ENCODE results near the gene RCAN1. TPM values are rescaled to one million over a fixed set of nuclear protein-coding genes. Genes with fewer than 3 reads are reported as not detected.
"Not testable (repeated sequence)": the region's sequence is repeated elsewhere in the genome, so short reads cannot be mapped to it uniquely, and the experiment has no call there.

Gene RCAN1
- polyA plus RNA-seq, 1 donor: 41.1 TPM

DNA sequence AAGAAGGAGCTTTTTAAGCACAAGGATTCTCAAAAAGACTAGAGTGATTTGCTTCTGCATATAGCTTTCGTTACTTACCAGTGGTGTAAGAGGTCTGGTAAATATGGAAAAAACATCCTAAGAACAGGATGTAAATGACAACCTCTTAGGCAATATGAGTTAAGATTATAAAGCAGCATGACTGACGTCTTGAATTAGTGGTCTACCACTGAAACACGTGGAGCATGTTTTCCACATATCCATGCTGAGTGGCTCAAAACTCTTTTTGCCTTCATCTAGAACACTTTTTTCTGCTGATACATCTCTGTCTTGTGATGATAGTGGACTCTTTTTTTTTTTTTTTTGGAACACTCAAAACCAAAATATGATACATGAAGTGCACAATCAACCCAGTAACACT is 44.6 kb downstream of the RCAN1 start:
- no peak overlapping the region for H3K4me3 ChIP-seq (ENCODE audit: low read length)
- H3K4me1 ChIP-seq (ENCODE audit: control insufficient read depth, insufficient read depth, low read length): peaks cover 3% of the 10 kb centered on the region
- no peaks in the 10 kb centered on the region for H3K9me3 ChIP-seq (ENCODE audit: control insufficient read depth, low read depth, low read length)
- no peak for DNase-seq
- H3K27ac ChIP-seq (ENCODE audit: low read length): no peak overlapping the region
- WGBS (ENCODE audit: insufficient coverage, low lambda C conversion rate): no CpG with 5 or more reads among the region's 3 CpGs
- H3K27me3 ChIP-seq (ENCODE audit: control insufficient read depth, insufficient read depth, low read length): no peaks in the 10 kb centered on the region
- H3K36me3 ChIP-seq (ENCODE audit: control insufficient read depth, insufficient read depth, low read length): no peaks in the 10 kb centered on the region

DNA sequence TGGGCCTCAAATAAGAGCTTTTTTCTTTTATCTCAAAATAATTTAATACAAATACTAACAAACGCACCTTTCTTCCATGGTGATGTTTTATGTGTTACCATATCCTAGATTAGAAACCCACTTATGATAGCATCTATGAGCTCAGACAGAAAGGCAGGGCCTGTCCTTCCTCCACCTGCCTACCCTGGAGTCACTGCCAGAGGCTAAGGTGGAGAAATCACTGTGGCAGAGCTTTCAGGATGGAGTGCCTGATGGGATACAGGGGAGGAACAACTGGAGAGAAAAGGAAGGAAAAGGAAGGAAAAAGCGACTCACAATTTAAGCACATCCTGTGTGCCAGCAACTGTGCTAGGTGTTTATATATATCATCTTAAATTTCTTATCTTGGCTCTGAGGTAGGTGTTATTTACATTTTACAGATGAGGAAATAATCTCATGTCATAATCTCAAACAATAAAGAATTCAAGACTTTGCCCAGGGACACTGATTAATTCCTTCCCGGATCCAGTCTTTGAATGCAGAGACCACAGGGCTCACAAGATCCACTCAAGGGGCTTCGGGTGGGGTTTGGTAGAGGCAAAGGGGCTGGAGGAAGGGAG is 45.4 kb downstream of the RCAN1 start:
- H3K9me3 ChIP-seq (ENCODE audit: control insufficient read depth, low read depth, low read length): no peaks in the 10 kb centered on the region
- no peak overlapping the region for H3K4me3 ChIP-seq (ENCODE audit: low read length)
- H3K27ac ChIP-seq (ENCODE audit: low read length): no peak overlapping the region
- no peaks in the 10 kb centered on the region for H3K27me3 ChIP-seq (ENCODE audit: control insufficient read depth, insufficient read depth, low read length)
- H3K36me3 ChIP-seq (ENCODE audit: control insufficient read depth, insufficient read depth, low read length): no peaks in the 10 kb centered on the region
- DNase-seq: no peak
- peaks cover 3% of the 10 kb centered on the region for H3K4me1 ChIP-seq (ENCODE audit: control insufficient read depth, insufficient read depth, low read length)
- no CpG with 5 or more reads among the region's 4 CpGs for WGBS (ENCODE audit: insufficient coverage, low lambda C conversion rate)

- WGBS (ENCODE audit: insufficient coverage, low lambda C conversion rate): no CpG with 5 or more reads among the region's 4 CpGs
- not testable (repeated sequence) for H3K4me1 ChIP-seq (ENCODE audit: control insufficient read depth, insufficient read depth, low read length); H3K9me3 ChIP-seq (ENCODE audit: control insufficient read depth, low read depth, low read length); H3K4me3 ChIP-seq (ENCODE audit: low read length); H3K27me3 ChIP-seq (ENCODE audit: control insufficient read depth, insufficient read depth, low read length); H3K27ac ChIP-seq (ENCODE audit: low read length); DNase-seq; H3K36me3 ChIP-seq (ENCODE audit: control insufficient read depth, insufficient read depth, low read length)
Measured at GRCh38 chr21:34568801-34569200, 46.1 kb downstream of the RCAN1 start.

DNA sequence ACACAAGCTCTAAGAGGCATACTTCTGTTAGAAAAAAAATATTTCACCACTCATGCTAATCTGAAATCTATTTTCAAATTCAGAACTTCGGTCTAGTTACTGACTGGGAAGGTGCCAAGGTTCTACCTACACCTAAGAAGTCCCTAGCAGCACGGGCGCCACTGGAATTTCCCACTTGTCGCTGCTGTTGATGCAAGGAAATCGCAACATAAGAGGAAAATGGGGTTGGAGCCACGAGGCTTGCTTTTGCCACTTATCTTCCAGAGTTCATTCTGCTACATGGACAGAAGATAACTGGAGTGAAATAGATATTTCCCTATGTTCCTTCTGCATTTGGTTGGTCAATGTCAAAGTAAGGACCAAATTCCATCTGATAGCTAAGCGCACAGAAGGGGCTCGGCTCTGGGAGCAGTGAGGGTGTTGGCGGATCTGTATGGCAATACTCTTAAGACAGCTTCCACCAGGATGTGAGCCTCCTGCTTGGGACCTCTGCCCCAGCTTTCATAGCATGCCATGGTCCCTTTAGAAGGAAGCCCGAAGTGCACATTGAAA is 47.2 kb downstream of the RCAN1 start:
- H3K9me3 ChIP-seq (ENCODE audit: control insufficient read depth, low read depth, low read length): no peaks in the 10 kb centered on the region
- H3K4me3 ChIP-seq (ENCODE audit: low read length): no peak overlapping the region
- H3K4me1 ChIP-seq (ENCODE audit: control insufficient read depth, insufficient read depth, low read length): peaks cover 3% of the 10 kb centered on the region
- no CpG with 5 or more reads among the region's 10 CpGs for WGBS (ENCODE audit: insufficient coverage, low lambda C conversion rate)
- no peaks in the 10 kb centered on the region for H3K36me3 ChIP-seq (ENCODE audit: control insufficient read depth, insufficient read depth, low read length)
- peak overlapping the region; percentile 57 for H3K27ac ChIP-seq (ENCODE audit: low read length)
- DNase-seq: peak; percentile 54 to 79
- H3K27me3 ChIP-seq (ENCODE audit: control insufficient read depth, insufficient read depth, low read length): no peaks in the 10 kb centered on the region

- WGBS (ENCODE audit: insufficient coverage, low lambda C conversion rate): no CpG with 5 or more reads among the region's 4 CpGs
- no peaks in the 10 kb centered on the region for H3K27me3 ChIP-seq (ENCODE audit: control insufficient read depth, insufficient read depth, low read length)
- no peak for DNase-seq
- H3K9me3 ChIP-seq (ENCODE audit: control insufficient read depth, low read depth, low read length): no peaks in the 10 kb centered on the region
- H3K4me1 ChIP-seq (ENCODE audit: control insufficient read depth, insufficient read depth, low read length): peaks cover 3% of the 10 kb centered on the region
- H3K4me3 ChIP-seq (ENCODE audit: low read length): no peak overlapping the region
- no peak overlapping the region for H3K27ac ChIP-seq (ENCODE audit: low read length)
- H3K36me3 ChIP-seq (ENCODE audit: control insufficient read depth, insufficient read depth, low read length): no peaks in the 10 kb centered on the region
Measured at GRCh38 chr21:34565238-34565637, 49.7 kb downstream of the RCAN1 start.

DNA sequence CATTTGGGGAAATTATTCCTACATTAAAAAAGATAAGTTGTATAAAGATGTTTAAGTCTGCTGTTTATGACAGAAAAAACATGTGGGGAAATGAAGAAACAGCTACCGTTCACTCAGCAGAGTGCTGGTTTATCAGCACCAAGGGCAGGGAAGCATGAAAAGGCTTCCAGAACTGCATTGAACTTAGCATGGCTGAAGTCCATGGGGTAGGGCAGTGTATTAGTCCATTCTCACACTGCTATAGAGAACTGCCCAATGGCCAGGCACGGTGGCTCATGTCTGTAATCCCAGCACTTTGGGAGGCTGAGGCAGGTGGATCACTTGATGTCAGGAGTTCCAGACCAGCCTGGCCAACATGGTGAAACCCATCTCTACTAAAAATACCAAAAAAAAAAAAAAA is 51.5 kb downstream of the RCAN1 start:
- not testable (repeated sequence) for H3K27me3 ChIP-seq (ENCODE audit: control insufficient read depth, insufficient read depth, low read length); H3K27ac ChIP-seq (ENCODE audit: low read length); H3K4me3 ChIP-seq (ENCODE audit: low read length); H3K4me1 ChIP-seq (ENCODE audit: control insufficient read depth, insufficient read depth, low read length); H3K9me3 ChIP-seq (ENCODE audit: control insufficient read depth, low read depth, low read length); H3K36me3 ChIP-seq (ENCODE audit: control insufficient read depth, insufficient read depth, low read length)
- peak in 1 of 2 donors; percentile 50 for DNase-seq
- no CpG with 5 or more reads among the region's 2 CpGs for WGBS (ENCODE audit: insufficient coverage, low lambda C conversion rate)

GRCh38 chr21:34561806-34562205 is 53.1 kb downstream of the RCAN1 start:
- DNase-seq: no peak
- Histone ChIP-seq H3K36me3 (ENCODE audit: control insufficient read depth, insufficient read depth, low read length) (no peaks in the 10 kb centered on the region), H3K27me3 (ENCODE audit: control insufficient read depth, insufficient read depth, low read length) (no peaks in the 10 kb centered on the region), H3K9me3 (ENCODE audit: control insufficient read depth, low read depth, low read length) (no peaks in the 10 kb centered on the region), H3K4me3 (ENCODE audit: low read length) (no peak overlapping the region), H3K27ac (ENCODE audit: low read length) (no peak overlapping the region), H3K4me1 (ENCODE audit: control insufficient read depth, insufficient read depth, low read length) (no peaks in the 10 kb centered on the region)
- WGBS (ENCODE audit: insufficient coverage, low lambda C conversion rate): no CpG with 5 or more reads among the region's 7 CpGs

- Histone ChIP-seq H3K4me3 (ENCODE audit: low read length) (no peak overlapping the region), H3K27ac (ENCODE audit: low read length) (no peak overlapping the region), H3K36me3 (ENCODE audit: control insufficient read depth, insufficient read depth, low read length) (no peaks in the 10 kb centered on the region), H3K9me3 (ENCODE audit: control insufficient read depth, low read depth, low read length) (no peaks in the 10 kb centered on the region), H3K4me1 (ENCODE audit: control insufficient read depth, insufficient read depth, low read length) (no peaks in the 10 kb centered on the region), H3K27me3 (ENCODE audit: control insufficient read depth, insufficient read depth, low read length) (no peaks in the 10 kb centered on the region)
- no peak for DNase-seq
- WGBS (ENCODE audit: insufficient coverage, low lambda C conversion rate): no CpG with 5 or more reads among the region's 1 CpG
Measured at GRCh38 chr21:34560609-34561008, 54.3 kb downstream of the RCAN1 start.

- WGBS (ENCODE audit: insufficient coverage, low lambda C conversion rate): no CpG with 5 or more reads among the region's 5 CpGs
- no peaks in the 10 kb centered on the region for H3K36me3 ChIP-seq (ENCODE audit: control insufficient read depth, insufficient read depth, low read length)
- no peak overlapping the region for H3K27ac ChIP-seq (ENCODE audit: low read length)
- no peaks in the 10 kb centered on the region for H3K9me3 ChIP-seq (ENCODE audit: control insufficient read depth, low read depth, low read length)
- no peak overlapping the region for H3K4me3 ChIP-seq (ENCODE audit: low read length)
- no peak for DNase-seq
- no peaks in the 10 kb centered on the region for H3K27me3 ChIP-seq (ENCODE audit: control insufficient read depth, insufficient read depth, low read length)
- no peaks in the 10 kb centered on the region for H3K4me1 ChIP-seq (ENCODE audit: control insufficient read depth, insufficient read depth, low read length)
Measured at GRCh38 chr21:34560021-34560420, 54.9 kb downstream of the RCAN1 start.

DNA sequence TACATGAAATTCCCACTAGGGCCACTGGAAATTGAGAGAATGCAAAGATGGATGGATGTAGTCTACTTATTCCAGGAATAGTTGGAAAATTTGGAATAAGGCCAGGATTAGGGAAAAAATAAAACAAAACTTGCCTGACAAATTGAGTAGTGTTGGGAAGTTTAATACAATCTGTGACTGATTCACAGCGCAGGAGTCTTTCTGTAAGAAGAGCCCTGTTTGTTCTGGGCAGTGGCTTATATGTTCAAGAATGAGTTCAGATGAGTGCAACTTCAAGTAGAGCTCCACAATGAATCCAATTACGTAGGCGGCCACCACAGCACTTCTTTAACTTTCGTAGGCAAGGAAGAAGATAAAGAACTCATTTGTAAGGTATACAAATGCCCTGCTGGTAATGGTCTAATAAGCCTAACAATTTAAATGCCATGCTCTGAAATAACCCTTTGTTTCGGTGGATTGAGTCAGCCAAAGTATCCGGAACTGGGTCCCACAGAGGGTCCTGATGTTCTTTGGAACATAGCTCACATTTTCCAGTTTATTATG is 55.8 kb downstream of the RCAN1 start:
- Histone ChIP-seq H3K27ac (ENCODE audit: low read length) (no peak overlapping the region), H3K4me1 (ENCODE audit: control insufficient read depth, insufficient read depth, low read length) (no peaks in the 10 kb centered on the region), H3K36me3 (ENCODE audit: control insufficient read depth, insufficient read depth, low read length) (no peaks in the 10 kb centered on the region), H3K4me3 (ENCODE audit: low read length) (no peak overlapping the region), H3K27me3 (ENCODE audit: control insufficient read depth, insufficient read depth, low read length) (no peaks in the 10 kb centered on the region), H3K9me3 (ENCODE audit: control insufficient read depth, low read depth, low read length) (no peaks in the 10 kb centered on the region)
- WGBS (ENCODE audit: insufficient coverage, low lambda C conversion rate): 60% methylated on average over 1 of the region's 6 CpGs
- no peak for DNase-seq

- H3K9me3 ChIP-seq (ENCODE audit: control insufficient read depth, low read depth, low read length): no peaks in the 10 kb centered on the region
- no peak for DNase-seq
- no peak overlapping the region for H3K4me3 ChIP-seq (ENCODE audit: low read length)
- no CpG with 5 or more reads among the region's 5 CpGs for WGBS (ENCODE audit: insufficient coverage, low lambda C conversion rate)
- no peaks in the 10 kb centered on the region for H3K36me3 ChIP-seq (ENCODE audit: control insufficient read depth, insufficient read depth, low read length)
- peaks cover 3% of the 10 kb centered on the region for H3K4me1 ChIP-seq (ENCODE audit: control insufficient read depth, insufficient read depth, low read length)
- H3K27me3 ChIP-seq (ENCODE audit: control insufficient read depth, insufficient read depth, low read length): no peaks in the 10 kb centered on the region
- no peak overlapping the region for H3K27ac ChIP-seq (ENCODE audit: low read length)
Measured at GRCh38 chr21:34558166-34558565, 56.7 kb downstream of the RCAN1 start.
